D341Med (cell line): ENCODE results near the gene ITGA1.

Experiments used
- DNase-seq: peaks from one replicate; pipeline ENCODE4 v3.0.0; 2012; ENCODE audit warnings: low spot score

The ITGA1 gene

DNA sequence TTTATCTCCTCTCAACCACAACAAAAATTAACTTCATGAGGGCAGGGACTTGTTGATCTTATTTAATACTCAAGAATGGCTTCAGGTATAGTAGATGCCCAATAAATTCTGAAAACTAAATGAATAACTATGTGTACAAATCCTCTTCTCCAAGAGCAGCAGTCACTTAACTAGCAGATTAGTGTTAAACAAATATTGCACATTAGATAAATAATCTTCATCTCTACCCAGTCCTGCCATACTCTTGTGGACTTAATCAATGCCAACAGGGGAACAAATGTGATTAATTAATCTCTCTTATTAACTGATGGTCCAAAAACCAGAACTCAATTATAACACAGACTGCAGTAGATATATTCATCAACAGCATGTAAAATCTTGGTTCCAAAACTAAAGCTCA lies 15.0 kb upstream of the ITGA1 start:
- no peak for DNase-seq

DNA sequence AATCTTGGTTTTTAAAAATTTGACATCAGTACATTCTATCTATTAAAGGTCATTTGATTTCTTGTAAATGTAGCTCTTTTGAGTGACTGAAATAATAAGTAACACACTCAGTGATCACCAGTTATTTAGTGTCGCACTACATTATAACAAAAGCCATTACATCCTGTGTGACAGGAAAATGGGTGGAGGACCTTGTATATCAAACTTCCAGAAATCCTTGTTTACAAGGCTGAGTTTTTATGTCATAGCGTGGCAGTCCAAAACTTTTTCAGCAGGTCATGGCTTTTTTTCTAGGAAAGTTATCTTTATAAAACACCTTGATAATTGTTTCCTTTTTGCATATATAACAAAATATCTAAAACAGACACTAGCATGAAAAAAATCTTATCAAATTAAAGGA lies 14.4 kb upstream of the ITGA1 start:
- no peak for DNase-seq

DNA sequence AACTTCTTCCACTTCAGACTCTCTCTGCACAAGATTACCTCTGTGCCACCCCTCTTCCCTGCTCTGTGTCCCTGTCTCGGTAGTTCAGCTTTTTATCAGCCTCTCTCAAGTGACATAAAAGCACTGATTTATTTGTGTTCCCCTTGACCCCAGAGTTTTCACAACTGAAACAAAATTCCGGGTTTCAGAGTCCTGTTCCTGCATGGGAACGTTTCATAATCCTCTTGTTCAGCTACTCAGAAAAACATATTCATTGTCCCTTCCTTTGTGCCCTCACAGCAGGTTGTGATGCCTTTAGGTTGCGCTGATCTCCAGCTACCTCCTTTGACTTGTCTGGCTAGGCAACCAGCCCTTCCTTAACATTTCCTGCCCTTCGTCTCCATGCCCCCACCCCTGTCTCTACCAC lies 13.7 kb upstream of the ITGA1 start:
- no peak for DNase-seq

DNA sequence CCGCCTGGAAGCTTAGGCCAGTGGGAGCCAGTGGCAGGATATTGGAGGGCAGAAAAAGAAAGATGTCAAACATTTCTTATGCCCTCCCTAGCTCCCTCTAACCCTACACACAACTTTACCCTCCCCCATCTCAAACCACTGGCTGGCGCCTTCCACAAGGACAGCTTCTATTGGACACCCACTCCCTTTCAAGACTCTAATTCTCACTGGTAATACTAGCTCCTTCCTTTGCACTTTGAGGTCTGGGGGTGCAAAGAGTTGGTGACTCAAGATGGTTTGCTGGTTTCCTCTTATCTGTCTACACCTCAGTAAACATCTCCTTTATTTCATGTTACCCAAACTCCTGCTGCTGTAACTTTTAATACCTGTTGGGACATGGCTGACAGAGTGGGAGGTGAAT lies 11.6 kb upstream of the ITGA1 start:
- DNase-seq, result no peak

DNA sequence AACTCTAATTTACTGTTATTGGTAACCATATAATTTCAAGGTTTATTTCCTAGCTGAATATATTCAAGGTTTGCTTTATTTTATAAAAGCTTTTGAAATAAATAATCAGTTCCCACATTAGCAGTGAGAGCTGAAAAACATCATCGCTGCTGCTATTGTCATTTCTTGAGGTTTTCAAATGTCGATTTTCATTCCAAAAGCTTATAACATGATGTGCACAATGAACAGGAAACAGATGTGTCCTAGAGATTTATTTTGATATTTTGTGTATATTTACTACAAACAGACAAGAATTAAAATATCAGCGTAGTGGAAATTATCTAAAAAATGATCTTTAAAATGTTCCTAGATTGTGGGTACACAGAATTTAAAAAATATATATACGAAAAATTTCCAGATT lies 10.5 kb upstream of the ITGA1 start:
- DNase-seq, result no peak

DNA sequence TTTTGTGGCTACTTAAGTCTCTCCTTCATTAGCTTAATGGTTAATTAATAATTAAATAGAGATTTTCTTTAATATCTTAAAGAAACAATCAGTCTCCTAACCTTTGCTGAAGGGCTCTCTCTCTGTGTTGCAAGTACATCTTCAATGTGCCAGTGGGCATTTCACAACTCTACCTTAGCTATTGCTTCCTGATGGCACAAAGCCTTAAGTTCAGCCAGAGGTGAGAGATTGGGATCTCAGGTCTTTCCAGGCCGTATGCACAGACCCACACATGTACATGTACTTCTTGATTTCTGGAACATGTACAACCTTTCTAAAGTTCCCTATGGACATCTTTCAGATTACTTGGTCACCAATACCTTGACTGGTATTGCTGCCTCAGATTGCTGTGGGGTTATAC lies 8.9 kb upstream of the ITGA1 start:
- no peak for DNase-seq

DNA sequence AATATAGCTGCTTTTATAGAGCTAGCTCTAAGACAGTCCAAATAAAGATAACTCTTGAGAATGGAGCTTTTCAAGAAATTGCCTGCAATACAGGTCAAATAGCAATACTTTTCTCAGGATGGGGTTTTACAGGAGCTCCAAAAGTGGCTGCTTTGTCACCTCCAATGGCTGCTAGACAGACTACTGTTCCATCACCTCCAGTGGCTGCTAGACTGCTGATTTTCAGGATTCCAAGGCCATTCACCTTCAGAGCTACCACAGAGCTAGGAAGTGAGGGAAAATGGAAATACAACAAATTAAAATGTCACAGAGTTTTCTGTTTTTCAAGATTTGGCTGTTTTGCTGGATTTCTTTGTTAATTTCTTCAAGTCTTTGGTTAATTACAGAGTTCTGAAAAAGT lies 8.5 kb upstream of the ITGA1 start:
- no peak for DNase-seq

DNA sequence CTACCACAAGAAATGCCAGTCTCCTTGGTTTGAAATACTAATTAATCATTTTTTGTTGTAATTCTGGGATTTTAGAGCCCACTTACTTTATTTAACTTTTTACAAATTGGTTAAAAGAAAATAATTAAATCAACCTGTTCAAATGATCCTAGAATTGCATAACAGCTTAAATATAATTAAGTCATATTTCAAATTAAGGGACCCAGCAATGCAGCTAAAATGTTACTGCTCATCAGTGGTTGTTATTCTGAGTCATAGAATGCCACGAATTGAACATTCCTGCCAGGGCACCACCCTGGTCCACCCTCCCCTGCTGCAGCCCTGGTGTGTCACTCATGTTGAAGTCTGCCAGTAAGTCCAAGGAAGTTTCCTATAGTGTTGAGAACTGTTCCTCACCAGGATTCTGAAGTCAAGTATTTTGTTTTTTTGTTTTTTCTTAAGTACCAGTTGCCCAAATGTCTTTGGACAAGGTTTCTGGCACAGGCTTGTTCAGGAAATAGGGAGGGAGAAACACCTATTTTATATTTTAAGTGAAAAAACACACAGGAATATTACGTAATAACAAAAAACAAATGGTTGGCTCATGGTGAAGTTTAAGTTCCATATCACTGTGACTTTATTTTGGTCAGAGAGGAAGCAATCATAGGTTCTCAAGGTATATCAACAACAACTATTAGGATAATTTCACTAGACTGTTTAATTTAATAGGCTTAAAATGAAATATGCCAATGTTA lies 4.3 kb upstream of the ITGA1 start:
- DNase-seq, result no peak

DNA sequence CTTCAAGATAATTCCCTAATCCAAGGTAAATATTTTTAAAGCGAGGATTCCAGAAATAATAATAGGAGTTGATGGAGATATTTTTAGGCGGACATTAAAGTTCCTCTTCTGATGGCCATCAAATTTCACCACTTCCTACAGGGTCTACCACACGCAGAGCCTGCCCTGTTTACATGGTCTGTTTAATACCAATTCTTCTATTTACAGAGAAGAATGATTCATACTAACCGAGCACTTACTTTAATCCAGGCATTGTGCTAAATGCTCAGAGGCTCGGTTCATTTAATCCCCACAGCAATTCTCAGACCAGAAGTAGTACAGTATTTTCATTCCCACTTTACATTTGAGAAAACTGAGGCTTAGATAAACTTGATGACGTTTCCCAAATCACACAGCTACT lies 3.0 kb upstream of the ITGA1 start:
- DNase-seq, result no peak

DNA sequence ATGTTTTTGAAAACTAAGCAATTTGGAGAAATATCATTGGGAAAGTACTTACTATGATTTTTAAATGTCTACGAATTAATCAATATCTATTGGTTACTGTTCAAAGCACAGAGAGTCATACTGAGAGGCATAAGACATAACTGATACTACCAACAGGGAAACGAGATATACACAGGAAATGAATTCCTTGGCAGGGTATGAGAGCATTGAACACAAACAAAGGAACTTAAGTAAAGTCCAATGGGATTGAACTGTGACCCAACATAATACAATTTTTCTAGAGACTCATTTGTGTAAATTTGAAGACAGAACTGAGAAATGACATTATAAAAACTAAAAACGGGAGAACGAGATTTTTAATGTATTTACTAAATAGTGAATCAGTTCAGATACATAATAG lies 1.3 kb upstream of the ITGA1 start:
- no peak for DNase-seq

DNA sequence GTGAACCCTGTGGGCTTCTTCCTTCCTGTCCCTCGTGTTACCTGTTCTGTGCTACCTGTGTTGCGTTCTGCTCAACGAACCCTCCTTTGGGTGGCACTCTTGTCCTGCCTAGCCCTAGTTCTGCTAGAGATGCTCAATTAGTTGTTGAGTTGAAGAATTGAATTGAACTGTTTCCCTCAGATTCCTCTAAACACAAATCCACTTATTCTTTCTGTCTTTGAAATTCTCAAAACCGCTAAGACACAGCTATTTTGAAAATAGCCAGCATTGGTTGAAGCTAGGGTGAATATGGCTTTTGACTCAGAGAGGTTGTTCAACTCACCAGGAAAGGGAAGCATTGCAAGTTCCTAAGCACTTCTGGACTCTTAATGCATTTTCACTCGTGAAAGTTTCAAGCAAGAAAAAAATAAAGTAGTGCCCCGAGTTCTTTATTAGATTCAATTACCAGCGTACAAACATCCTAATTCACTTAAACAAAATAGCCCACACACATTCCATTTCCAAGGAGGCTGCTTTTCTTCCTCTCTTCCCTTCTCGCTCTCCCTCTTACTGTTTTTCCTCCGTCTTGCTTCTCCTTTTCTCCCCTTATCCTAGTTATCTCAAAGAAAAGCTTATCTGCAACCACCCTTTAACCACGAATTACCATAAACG lies 642 bp upstream of the ITGA1 start:
- DNase-seq, result no peak

DNA sequence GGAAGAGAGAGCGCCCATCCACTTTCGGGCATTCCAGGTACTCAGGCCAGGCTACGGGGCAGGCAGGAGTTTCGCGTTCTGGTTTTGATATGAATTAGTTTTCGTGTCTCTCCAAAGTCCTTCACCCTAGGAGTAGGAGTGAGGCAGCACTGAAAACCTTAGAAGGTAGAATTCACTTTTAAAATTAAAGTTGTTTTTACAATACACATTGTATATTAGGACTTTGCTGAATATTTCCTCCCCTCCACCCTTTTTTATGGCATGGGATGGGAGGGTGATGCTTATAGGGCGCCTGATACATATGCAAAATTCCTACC lies 747 bp downstream of the ITGA1 start:
- no peak for DNase-seq

DNA sequence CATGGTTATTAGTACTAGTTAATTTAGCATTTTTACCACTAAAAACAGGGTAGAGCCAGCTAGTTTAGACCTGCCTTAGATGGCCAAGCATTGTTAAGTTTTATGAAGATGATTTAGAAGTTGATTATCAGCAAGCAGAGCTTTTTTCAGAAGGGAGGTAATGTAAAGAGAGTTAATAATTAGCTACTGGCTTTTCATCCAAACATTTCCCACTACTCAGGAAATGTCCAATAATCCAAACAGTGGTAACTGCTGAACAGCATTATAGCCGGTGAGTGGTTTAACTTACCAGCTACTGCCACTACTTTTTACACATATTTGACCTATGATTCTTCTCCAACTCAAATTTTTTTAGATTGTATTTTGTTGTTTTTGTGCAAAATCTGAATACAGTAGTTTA lies 1.7 kb downstream of the ITGA1 start:
- no peak for DNase-seq

DNA sequence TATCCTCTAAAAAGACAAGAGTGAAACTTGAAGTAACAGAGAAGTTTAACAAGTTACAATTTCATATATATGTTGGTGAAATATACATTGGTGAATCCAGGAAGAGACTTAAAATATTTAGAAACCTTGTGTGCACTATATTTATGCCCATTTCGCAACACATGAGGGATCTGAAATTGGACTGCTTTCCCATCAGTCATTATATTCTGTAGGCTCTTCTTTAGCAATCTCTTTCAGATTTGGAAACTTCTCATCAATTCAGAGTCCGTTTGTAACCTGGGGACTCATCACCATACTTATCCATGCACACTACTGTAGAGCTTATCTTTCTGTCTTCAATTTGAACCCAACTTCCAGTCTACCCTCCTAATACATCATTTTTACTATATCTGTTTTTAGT lies 2.1 kb downstream of the ITGA1 start:
- DNase-seq, result no peak

DNA sequence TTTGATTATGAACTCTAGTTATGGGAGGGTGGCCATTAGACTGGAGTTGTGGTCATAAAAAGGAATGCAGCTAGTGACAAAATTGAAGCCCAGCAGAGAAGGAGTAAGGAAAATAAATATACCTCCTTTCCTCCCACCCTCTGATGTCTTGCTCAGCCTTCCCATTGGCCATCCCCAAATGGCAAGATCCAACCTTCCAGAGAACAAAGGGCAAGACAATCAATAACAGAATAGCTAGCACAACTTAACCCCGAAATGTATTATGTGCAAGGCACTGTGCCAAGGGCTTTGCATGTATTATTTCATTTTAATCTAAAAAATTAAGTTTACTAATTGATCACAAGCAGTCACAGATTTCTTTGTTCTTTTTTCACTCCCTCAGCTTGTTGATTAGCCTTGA lies 3.6 kb downstream of the ITGA1 start:
- no peak for DNase-seq

DNA sequence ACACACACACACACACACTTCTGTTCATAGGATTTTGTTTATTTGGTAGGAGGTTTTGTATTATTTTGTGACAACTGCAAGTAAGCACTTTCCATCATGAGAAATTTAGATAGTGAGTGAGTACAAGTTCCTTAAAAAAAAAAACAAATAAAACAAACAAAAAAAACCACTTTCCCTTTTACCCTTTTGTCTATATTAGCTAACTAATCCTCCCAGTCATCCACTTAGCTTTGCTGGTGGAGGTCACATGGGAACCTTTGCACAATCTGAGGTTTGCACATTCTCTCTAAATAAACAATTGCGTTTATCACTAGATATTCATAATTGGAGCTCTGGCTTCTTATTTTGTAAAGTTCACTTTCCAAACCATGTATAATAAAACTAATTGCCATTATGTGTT lies 6.8 kb downstream of the ITGA1 start:
- no peak for DNase-seq

DNA sequence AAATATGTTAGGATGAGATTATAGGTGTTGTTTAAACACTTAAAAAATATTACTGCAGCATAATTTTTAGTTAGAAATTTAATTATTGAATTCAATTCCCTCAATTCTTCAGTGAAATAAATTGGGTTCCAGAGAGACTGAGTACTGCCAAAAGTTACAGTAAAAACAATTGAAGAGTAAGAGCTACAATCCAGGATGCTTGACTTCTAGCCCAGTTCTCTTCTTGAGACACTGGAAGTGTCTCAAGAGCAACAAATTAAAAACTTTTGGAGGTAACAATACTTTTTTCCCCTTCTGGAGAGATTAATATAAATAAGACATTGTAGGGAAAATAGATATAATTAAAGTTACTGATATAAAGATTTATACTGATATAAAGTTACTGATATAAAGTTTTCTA lies 8.3 kb downstream of the ITGA1 start:
- no peak for DNase-seq

DNA sequence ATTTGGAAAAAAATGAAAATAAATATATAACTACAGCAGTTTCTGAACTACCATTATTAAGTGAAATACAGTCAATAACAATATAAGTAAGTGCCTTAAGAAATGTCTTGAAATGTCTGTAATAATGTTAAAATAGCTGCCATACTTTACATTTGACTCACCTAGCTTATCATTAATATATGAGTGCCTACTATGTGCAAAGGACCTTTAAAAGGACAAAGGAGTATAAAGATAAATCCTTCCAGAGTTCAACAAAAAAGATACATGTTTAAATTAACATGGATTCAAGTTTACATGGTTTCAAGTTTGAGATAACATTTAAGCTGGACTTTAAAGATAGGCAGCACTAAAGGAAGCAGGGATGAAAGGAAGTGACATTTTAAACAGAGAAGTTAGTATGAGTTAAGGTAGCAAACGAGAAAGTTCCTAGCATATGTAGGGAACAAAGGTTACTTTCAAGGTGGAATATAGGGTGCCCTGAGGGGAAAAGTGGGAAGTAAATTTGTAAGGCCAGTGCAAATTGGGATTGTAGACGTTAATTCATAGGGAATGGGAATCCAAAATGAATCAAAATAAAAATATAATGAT lies 8.9 kb downstream of the ITGA1 start:
- no peak for DNase-seq

DNA sequence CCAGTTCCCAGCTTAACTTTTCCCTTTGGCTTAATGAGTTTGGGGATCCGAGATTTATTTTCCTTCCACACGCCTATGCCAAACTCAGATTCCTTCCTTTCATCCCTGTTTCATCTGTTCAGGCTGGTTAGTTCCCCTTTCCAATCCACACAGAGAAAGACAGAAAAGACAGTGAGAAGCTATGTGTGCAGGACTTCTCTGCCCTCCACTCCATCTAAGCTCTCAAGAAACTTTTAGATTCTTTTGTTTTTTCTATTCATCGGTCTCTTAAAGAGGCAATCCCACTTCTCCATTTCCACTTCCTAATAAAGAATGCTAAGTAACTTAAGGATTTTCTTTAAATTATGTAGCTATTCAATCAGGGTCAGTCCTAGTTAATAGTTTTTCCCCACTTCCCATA lies 11.2 kb downstream of the ITGA1 start:
- DNase-seq, result no peak

DNA sequence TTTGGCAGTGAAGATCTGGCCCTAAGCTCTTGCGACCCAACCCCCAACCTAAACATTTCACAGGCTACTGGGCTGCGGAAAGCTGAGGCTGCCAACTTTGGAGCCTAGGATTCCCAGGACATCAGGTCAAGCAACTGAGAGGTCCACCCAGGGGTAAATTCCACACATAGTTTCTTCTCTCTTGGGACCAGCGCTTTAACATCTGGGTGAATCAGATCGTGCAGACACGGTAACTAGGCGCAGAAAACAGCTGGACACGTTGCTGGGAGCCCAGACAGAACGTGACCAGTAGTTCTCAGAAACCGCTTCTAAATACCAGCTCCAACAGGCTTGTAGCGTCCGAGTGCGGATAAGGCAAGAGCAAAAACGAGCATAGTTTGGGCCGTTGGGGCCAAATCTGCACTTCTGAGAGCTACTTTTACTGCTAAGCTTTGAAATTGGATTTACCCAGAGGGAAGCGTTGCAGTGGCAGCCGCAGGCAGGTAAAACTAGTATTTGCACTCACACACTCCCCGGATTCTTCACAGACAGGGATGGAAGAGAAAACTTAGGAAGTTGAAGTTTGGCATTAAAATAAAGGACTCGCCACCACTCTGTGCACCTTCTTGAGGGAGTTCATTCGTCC lies 11.8 kb downstream of the ITGA1 start:
- DNase-seq, result peak; percentile 26

DNA sequence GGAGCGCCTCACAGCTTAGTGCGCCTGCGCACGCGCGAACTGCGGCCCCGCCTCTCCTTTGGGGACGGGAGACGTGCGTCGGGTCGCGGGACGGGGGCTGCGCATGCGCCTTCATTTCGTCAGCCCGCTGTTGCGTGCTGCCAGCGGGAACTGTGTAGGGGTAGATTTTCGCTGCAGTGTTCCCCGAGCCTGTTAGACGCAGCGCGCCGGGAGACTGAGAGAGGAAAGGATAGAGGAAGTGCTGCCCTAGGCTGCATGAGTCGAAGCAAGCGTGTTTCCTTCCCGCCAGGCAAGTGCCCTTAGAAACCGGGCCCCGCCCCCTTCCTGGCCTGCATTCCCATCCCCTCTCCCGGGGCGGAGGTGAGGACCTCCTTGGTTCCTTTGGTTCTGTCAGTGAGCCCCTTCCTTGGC lies 12.3 kb downstream of the ITGA1 start:
- peak; percentile 96 for DNase-seq

DNA sequence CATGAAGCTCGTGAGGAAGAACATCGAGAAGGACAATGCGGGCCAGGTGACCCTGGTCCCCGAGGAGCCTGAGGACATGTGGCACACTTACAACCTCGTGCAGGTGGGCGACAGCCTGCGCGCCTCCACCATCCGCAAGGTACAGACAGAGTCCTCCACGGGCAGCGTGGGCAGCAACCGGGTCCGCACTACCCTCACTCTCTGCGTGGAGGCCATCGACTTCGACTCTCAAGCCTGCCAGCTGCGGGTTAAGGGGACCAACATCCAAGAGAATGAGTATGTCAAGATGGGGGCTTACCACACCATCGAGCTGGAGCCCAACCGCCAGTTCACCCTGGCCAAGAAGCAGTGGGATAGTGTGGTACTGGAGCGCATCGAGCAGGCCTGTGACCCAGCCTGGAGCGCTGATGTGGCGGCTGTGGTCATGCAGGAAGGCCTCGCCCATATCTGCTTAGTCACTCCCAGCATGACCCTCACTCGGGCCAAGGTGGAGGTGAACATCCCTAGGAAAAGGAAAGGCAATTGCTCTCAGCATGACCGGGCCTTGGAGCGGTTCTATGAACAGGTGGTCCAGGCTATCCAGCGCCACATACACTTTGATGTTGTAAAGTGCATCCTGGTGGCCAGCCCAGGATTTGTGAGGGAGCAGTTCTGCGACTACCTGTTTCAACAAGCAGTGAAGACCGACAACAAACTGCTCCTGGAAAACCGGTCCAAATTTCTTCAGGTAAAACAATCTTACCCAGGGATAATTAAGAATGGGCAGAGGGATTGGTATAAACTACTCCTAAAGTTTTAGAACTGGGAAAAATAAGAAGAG lies 12.9 kb downstream of the ITGA1 start:
- peak; percentile 43 for DNase-seq

DNA sequence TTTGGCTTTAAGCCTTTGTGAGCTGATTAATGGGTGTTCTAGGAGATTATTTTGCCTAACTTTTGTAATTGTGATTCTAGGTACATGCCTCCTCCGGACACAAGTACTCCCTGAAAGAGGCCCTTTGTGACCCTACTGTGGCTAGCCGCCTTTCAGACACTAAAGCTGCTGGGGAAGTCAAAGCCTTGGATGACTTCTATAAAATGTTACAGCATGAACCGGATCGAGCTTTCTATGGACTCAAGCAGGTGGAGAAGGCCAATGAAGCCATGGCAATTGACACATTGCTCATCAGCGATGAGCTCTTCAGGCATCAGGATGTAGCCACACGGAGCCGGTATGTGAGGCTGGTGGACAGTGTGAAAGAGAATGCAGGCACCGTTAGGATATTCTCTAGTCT lies 13.6 kb downstream of the ITGA1 start:
- DNase-seq, result no peak
